NT2/D1 (cell line): ENCODE results near the gene TCAP.
A peak's percentile ranks its signal among the peaks of the same experiment; 100 is the strongest.

Source experiments
- DNase-seq: peaks from one replicate; pipeline ENCODE4 v3.0.0-alpha.2; 2011; ENCODE audit warnings: low read depth, low spot score
- H3K27me3 ChIP-seq: 2 replicates; pipeline ENCODE4 v1.6.0; 2011; ENCODE audit warnings: mild to moderate bottlenecking; ENCODE audit not compliant: insufficient read length, insufficient read depth
- H3K36me3 ChIP-seq: 2 replicates; pipeline ENCODE4 v1.6.1; 2011; ENCODE audit warnings: mild to moderate bottlenecking, low read length, mixed read lengths; ENCODE audit not compliant: insufficient read depth, insufficient read length
- H3K4me1 ChIP-seq: 2 replicates; pipeline ENCODE4 v1.5.1; 2011; ENCODE audit not compliant: insufficient read depth, insufficient read length
- H3K4me3 ChIP-seq: 2 replicates; pipeline ENCODE4 v1.5.1; 2011; ENCODE audit warnings: low read depth; ENCODE audit not compliant: insufficient read length
- H3K9ac ChIP-seq: 2 replicates; pipeline ENCODE4 v1.6.0; 2011; ENCODE audit warnings: low read depth; ENCODE audit not compliant: insufficient read length
- H3K9me3 ChIP-seq: 2 replicates; pipeline ENCODE4 v1.5.1; 2011; ENCODE audit warnings: mild to moderate bottlenecking, low read length; ENCODE audit not compliant: insufficient read depth
- SUZ12 ChIP-seq: IDR thresholded peaks from 2 replicates; pipeline ENCODE4 v1.6.1; 2011; ENCODE audit not compliant: insufficient read length, insufficient read depth; ENCODE audit errors: extremely low read depth
- YY1 ChIP-seq: IDR thresholded peaks from 2 replicates; pipeline ENCODE4 v1.6.1; 2011; ENCODE audit not compliant: insufficient read length, insufficient read depth
- ZNF274 ChIP-seq: IDR thresholded peaks from 2 replicates; pipeline ENCODE4 v1.6.1; 2011; ENCODE audit warnings: mild to moderate bottlenecking, low read depth, low read length

TCAP gene

GRCh38 chr17:39627047-39627711, 38.0 kb upstream of the TCAP start:
- TF ChIP-seq YY1 (no peak), SUZ12 (no peak), ZNF274 (no peak)
- no peak for DNase-seq
- H3K4me3 ChIP-seq: peak overlapping the region; percentile 61
- H3K4me1 ChIP-seq: peaks cover 30% of the 10 kb centered on the region
- peaks cover 47% of the 10 kb centered on the region for H3K27me3 ChIP-seq
- H3K36me3 ChIP-seq: no peaks in the 10 kb centered on the region
- peak overlapping the region; percentile 69 for H3K9ac ChIP-seq
- H3K9me3 ChIP-seq: no peaks in the 10 kb centered on the region

GRCh38 chr17:39627712-39628516, 37.2 kb upstream of the TCAP start:
- no peak for DNase-seq
- H3K4me1 ChIP-seq: peaks cover 36% of the 10 kb centered on the region
- no peak overlapping the region for H3K4me3 ChIP-seq
- TF ChIP-seq ZNF274 (no peak), YY1 (no peak)
- H3K9me3 ChIP-seq: no peaks in the 10 kb centered on the region
- peaks cover 44% of the 10 kb centered on the region for H3K27me3 ChIP-seq
- H3K36me3 ChIP-seq: no peaks in the 10 kb centered on the region
- no peak overlapping the region for H3K9ac ChIP-seq

- DNase-seq: no peak
- H3K4me1 ChIP-seq: peaks cover 39% of the 10 kb centered on the region
- H3K9ac ChIP-seq: no peak overlapping the region
- H3K4me3 ChIP-seq: no peak overlapping the region
- H3K27me3 ChIP-seq: peaks cover 40% of the 10 kb centered on the region
- no peaks in the 10 kb centered on the region for H3K36me3 ChIP-seq
- TF ChIP-seq SUZ12: no peak
- no peak for TF ChIP-seq YY1
- no peak for TF ChIP-seq ZNF274
- no peaks in the 10 kb centered on the region for H3K9me3 ChIP-seq
Observed at GRCh38 chr17:39628655-39629493, 36.3 kb upstream of the TCAP start.

GRCh38 chr17:39629494-39629880, 35.7 kb upstream of the TCAP start:
- Histone ChIP-seq H3K9ac (no peak overlapping the region), H3K27me3 (peaks cover 37% of the 10 kb centered on the region), H3K4me1 (peaks cover 39% of the 10 kb centered on the region), H3K4me3 (no peak overlapping the region), H3K36me3 (no peaks in the 10 kb centered on the region), H3K9me3 (no peaks in the 10 kb centered on the region)
- DNase-seq: no peak
- TF ChIP-seq SUZ12 (no peak), YY1 (no peak), ZNF274 (no peak)

- H3K4me1 ChIP-seq: peaks cover 42% of the 10 kb centered on the region
- no peak for TF ChIP-seq SUZ12
- no peaks in the 10 kb centered on the region for H3K9me3 ChIP-seq
- peaks cover 33% of the 10 kb centered on the region for H3K27me3 ChIP-seq
- no peak for DNase-seq
- no peak overlapping the region for H3K9ac ChIP-seq
- no peak overlapping the region for H3K4me3 ChIP-seq
- no peaks in the 10 kb centered on the region for H3K36me3 ChIP-seq
Observed at GRCh38 chr17:39629898-39630297, 35.3 kb upstream of the TCAP start.

GRCh38 chr17:39631403-39631802, 33.7 kb upstream of the TCAP start:
- Histone ChIP-seq H3K36me3 (no peaks in the 10 kb centered on the region), H3K27me3 (peaks cover 18% of the 10 kb centered on the region), H3K4me1 (peaks cover 47% of the 10 kb centered on the region), H3K9me3 (no peaks in the 10 kb centered on the region), H3K4me3 (no peak overlapping the region), H3K9ac (peak overlapping the region; percentile 43)
- no peak for DNase-seq
- TF ChIP-seq YY1 (no peak), ZNF274 (no peak), SUZ12 (no peak)
